ENCODE measurements around the gene NNMT. TPM values are rescaled to one million over a fixed set of nuclear protein-coding genes. Genes with fewer than 3 reads are reported as not detected.

The NNMT gene
- total and polyA plus RNA-seq, 8 donors = 1.2 to 244 (median 1.9) TPM

GRCh38 chr11:114263513-114264170, 32.6 kb upstream of the NNMT start:
- H3K36me3 ChIP-seq = no peaks in the 10 kb centered on the region
- no peaks in the 10 kb centered on the region for H3K9me3 ChIP-seq
- no peak for TF ChIP-seq CTCF (IDR thresholded peaks at IDR 0.05)
- DNase-seq (no peak), ATAC-seq (no peak)
- no peak overlapping the region for H3K4me3 ChIP-seq
- intact Hi-C loops (cut with DNase I) = loop anchor here in 1 of 2 donors (5.0 to 10.0 kb wide), 3 partner anchors 236 to 369 kb away; no protein-coding TSS in a partner anchor
- no peak overlapping the region for H3K27ac ChIP-seq
- no peaks in the 10 kb centered on the region for H3K27me3 ChIP-seq
- H3K4me1 ChIP-seq = peaks cover 0 to 25% of the 10 kb centered on the region in 2 donors

DNA sequence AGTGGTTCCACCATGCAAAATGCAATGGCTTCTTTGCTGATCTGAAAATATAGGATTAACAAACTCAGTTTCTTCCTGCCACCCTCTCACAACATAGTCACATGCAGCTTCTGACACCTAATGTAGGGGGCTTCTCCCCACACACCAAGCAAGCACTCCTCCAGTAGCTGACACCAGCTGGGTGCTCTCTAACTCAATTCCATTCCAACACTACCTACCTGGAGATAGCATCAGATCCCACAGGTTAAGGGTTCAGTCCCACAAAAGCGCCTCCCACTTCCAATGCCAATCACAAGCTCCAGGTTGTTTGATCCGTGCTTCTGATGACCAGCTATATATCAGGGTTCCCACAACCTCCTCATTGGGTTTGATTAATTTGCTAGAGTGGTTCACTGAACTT, 31.8 kb upstream of the NNMT start:
- Histone ChIP-seq H3K4me1 (peaks cover 0 to 19% of the 10 kb centered on the region in 2 donors), H3K4me3 (no peak overlapping the region), H3K27me3 (no peaks in the 10 kb centered on the region), H3K27ac (no peak overlapping the region), H3K36me3 (no peaks in the 10 kb centered on the region), H3K9me3 (no peaks in the 10 kb centered on the region)
- intact Hi-C loops (cut with DNase I) = loop anchor here in 1 of 2 donors (5.0 to 10.0 kb wide), 3 partner anchors 237 to 370 kb away; no protein-coding TSS in a partner anchor
- TF ChIP-seq CTCF (IDR thresholded peaks at IDR 0.05) = no peak
- no peak for DNase-seq
- ATAC-seq = no peak

- Histone ChIP-seq H3K9me3 (no peaks in the 10 kb centered on the region), H3K27ac (no peak overlapping the region), H3K4me3 (no peak overlapping the region), H3K36me3 (no peaks in the 10 kb centered on the region), H3K4me1 (peaks cover 0 to 18% of the 10 kb centered on the region in 2 donors), H3K27me3 (no peaks in the 10 kb centered on the region)
- no peak for TF ChIP-seq CTCF (IDR thresholded peaks at IDR 0.05)
- DNase-seq = no peak
- intact Hi-C loops (cut with DNase I) = loop anchor here in 1 of 2 donors (10.0 kb wide), 1 partner anchor 370 kb away; no protein-coding TSS in a partner anchor
- no peak for ATAC-seq
These were observed 30.9 kb upstream of the NNMT start for GRCh38 chr11:114265122-114265878.

- no peaks in the 10 kb centered on the region for H3K36me3 ChIP-seq
- DNase-seq (no peak), ATAC-seq (no peak)
- no peak for TF ChIP-seq CTCF (IDR thresholded peaks at IDR 0.05)
- intact Hi-C loops (cut with DNase I) = loop anchor here in 1 of 2 donors (10.0 kb wide), 1 partner anchor 375 kb away; no protein-coding TSS in a partner anchor
- no peak overlapping the region for H3K27ac ChIP-seq
- no peak overlapping the region for H3K4me3 ChIP-seq
- H3K9me3 ChIP-seq = no peaks in the 10 kb centered on the region
- H3K4me1 ChIP-seq = no peaks in the 10 kb centered on the region
- no peaks in the 10 kb centered on the region for H3K27me3 ChIP-seq
These were observed 26.7 kb upstream of the NNMT start for GRCh38 chr11:114269498-114269897.

All from left lung (tissue), 10 donors.